GM21619 (cell line): ENCODE measurements around the gene CYP4A11.
"Not testable (repeated sequence)": the region's sequence is repeated elsewhere in the genome, so short reads cannot be mapped to it uniquely, and the experiment has no call there.

ENCODE experiments used
- ATAC-seq: cut with Tn5 transposase; IDR thresholded peaks from one replicate; pipeline ENCODE4 v1.9.1; 2021; ENCODE audit not compliant: unreplicated experiment

CYP4A11 gene

GRCh38 chr1:46931151-46931550 lies 10.1 kb downstream of the CYP4A11 start:
- no peak for ATAC-seq

DNA sequence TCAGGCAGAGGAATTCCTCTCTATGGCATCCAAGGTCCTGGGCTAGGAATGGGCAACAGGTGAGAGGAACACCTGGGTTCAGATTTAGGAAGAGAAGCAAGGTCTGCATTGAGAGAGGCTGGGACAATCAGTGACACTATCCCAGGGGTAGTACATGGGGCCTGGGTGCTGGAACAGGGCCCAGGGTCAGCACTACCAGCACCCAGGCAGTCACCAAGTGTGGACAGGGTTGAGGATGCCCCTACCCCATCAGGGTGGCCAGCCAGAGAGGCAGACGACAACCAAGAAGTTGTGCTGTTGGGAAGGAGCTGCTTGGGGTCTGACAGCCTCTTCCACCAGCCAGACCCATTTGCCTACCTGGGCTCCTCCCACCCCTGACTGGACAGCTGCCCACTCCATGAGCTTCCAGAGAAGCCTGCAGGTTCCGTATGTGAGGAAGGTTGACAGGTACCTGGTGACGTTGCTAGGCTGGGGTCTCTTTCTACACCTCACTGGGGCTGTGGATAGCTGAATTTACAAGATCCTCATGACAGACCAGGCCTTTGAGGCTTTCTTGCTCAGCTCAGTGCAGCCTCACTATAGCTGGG lies 13.9 kb downstream of the CYP4A11 start:
- no peak for ATAC-seq

DNA sequence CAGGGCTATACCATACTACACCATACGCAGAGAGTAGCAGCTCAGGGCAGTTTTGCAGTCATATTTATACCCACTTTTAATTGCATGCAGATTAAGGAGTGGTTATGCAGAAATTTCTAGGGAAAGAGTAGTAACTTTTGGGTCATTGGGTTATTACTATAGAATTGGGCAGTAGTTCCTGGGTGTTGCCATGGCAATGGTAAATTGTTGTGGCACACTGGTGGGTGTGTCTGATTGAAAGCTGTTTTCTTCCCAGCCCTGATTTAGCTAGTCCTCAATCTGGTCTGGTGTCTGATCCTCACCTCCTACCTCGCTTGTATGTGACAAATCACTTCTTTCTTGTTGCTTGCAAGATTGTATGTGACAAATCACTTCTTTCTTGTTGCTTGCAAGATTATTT lies 30.5 kb downstream of the CYP4A11 start:
- no peak for ATAC-seq

- no peak for ATAC-seq
Observed at GRCh38 chr1:46903481-46903880, 37.8 kb downstream of the CYP4A11 start.

DNA sequence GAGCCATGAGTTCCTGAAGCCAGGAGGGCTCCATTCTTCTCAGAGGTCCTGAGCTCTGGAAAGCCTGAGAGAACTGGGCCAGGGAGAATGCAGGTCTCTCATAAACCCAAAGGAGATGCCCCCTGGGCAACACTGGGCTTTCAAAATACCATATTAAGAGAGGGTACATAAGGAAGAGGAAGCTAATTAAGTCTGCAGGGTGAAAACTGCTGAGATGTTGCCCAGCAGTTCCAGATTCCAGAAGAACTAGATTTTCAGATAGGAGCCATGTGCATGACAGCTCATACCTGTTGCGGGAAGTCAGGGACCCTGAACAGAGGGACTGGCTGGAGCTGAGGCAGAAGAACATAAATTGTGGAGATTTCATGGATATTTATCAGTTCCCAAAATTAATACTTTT lies 40.9 kb downstream of the CYP4A11 start:
- ATAC-seq, result no peak

GRCh38 chr1:46881656-46882055 lies 59.6 kb downstream of the CYP4A11 start:
- ATAC-seq, result not testable (repeated sequence)
